CD4-positive, alpha-beta memory T cell (primary cell): ENCODE data around the gene FUOM. TPM values are rescaled to one million over a fixed set of nuclear protein-coding genes. Genes with fewer than 3 reads are reported as not detected.

ENCODE experiments used
- CTCF ChIA-PET: fragments of 350-600 bp; sonication (Branson Sonifier 250); formaldehyde crosslinking; loops from one replicate; lab custom pipeline; 2021; ENCODE audit warnings: inconsistent platforms; ENCODE audit not compliant: partially characterized antibody; lab: Charles Lee
- POLR2A ChIA-PET: fragments of 350-600 bp; sonication (Branson Sonifier 250); formaldehyde crosslinking; loops from one replicate; lab custom pipeline; 2021; ENCODE audit not compliant: partially characterized antibody; lab: Charles Lee
- DNase-seq, 5 donors: peaks; one replicate each; pipeline versions ENCODE4 v3.0.0 to v3.0.0-alpha.2; 2020 to 2022; ENCODE audit warnings: mixed read lengths in 1 of 5
- H3K27ac ChIP-seq: one replicate; pipeline ENCODE4 v1.7.0; 2013; ENCODE audit warnings: low read depth, low read length
- H3K27me3 ChIP-seq: 2 replicates; pipeline ENCODE4 v1.7.0; 2013; ENCODE audit warnings: mild to moderate bottlenecking, low read length, moderate library complexity; ENCODE audit not compliant: insufficient read depth
- H3K36me3 ChIP-seq: 2 replicates; pipeline ENCODE4 v1.7.0; 2013; ENCODE audit warnings: mild to moderate bottlenecking, low read length, moderate library complexity; ENCODE audit not compliant: insufficient read depth
- H3K4me1 ChIP-seq: 2 replicates; pipeline ENCODE4 v1.7.0; 2013; ENCODE audit warnings: mild to moderate bottlenecking, low read length, moderate library complexity; ENCODE audit not compliant: insufficient read depth
- H3K4me3 ChIP-seq, 2 donors: one replicate each; pipeline ENCODE4 v1.7.0; 2013; ENCODE audit warnings: low read length in 2 of 2, mild to moderate bottlenecking in 1 of 2
- H3K9me3 ChIP-seq, 2 donors: one replicate each; pipeline ENCODE4 v1.7.0; 2013; ENCODE audit warnings: low read length in 2 of 2, control low read depth in 1 of 2; ENCODE audit not compliant: control insufficient read depth in 1 of 2
- H3K27ac Mint-ChIP-seq, 7 donors: one replicate each; pipeline ENCODE4 v1.8.0; 2020 to 2021; ENCODE audit warnings: mixed read lengths in 7 of 7, mild to moderate bottlenecking in 6 of 7, inconsistent platforms in 3 of 7, moderate library complexity in 3 of 7
- H3K27me3 Mint-ChIP-seq, 2 donors: one replicate each; pipeline ENCODE4 v1.8.0; 2020 to 2021; ENCODE audit warnings: mixed read lengths in 2 of 2
- H3K36me3 Mint-ChIP-seq, 2 donors: one replicate each; pipeline ENCODE4 v1.8.0; 2020 to 2021; ENCODE audit warnings: mixed read lengths in 2 of 2, inconsistent platforms in 1 of 2, mild to moderate bottlenecking in 1 of 2
- H3K4me1 Mint-ChIP-seq, 4 donors: one replicate each; pipeline ENCODE4 v1.8.0; 2020 to 2021; ENCODE audit warnings: mixed read lengths in 4 of 4, mild to moderate bottlenecking in 1 of 4
- H3K4me3 Mint-ChIP-seq, 8 donors: one replicate each; pipeline ENCODE4 v1.8.0; 2020 to 2021; ENCODE audit warnings: mixed read lengths in 8 of 8, mild to moderate bottlenecking in 7 of 8, moderate library complexity in 6 of 8, inconsistent platforms in 3 of 8
- H3K9me3 Mint-ChIP-seq, 8 donors: one replicate each; pipeline ENCODE4 v1.8.0; 2020 to 2021; ENCODE audit warnings: mixed read lengths in 8 of 8, mild to moderate bottlenecking in 5 of 8, inconsistent platforms in 3 of 8, moderate library complexity in 1 of 8
- intact Hi-C: fragments of 100-400 bp; cut with micrococcal nuclease; formaldehyde crosslinking; loops from one replicate; pipeline ENCODE4 v1.15.1; 2023
- polyA plus RNA-seq, 2 donors: library from polyadenylated mRNA; unstranded; fragments of 300-500 nt; fragmentation: Illumina TruSeq; gene quantifications; one replicate each; pipeline ENCODE4 v1.2.3, GENCODE V29; 2021
- total RNA-seq, 2 experiments: library from RNA; stranded (reverse); gene quantifications; one replicate each; pipeline ENCODE4 v1.2.3, GENCODE V29; 2021

FUOM gene
- total and polyA plus RNA-seq, 4 experiments from 2014 or later = 15.6 to 18.1 (median 16.7) TPM

- Histone ChIP-seq H3K27ac (no peak overlapping the region), H3K9me3 (no peaks in the 10 kb centered on the region), H3K4me1 (peaks cover 8% of the 10 kb centered on the region), H3K4me3 (no peak overlapping the region), H3K36me3 (no peaks in the 10 kb centered on the region), H3K27me3 (peaks cover 2% of the 10 kb centered on the region)
- Mint-ChIP-seq H3K4me3 (no peak overlapping the region), H3K9me3 (no peaks in the 10 kb centered on the region), H3K36me3 (no peaks in the 10 kb centered on the region), H3K4me1 (peaks cover 0 to 4% (median 2%) of the 10 kb centered on the region in 4 donors), H3K27ac (no peak overlapping the region), H3K27me3 (peaks cover 2 to 3% of the 10 kb centered on the region in 2 donors)
- intact Hi-C loops = no loop called here
- DNase-seq = peak in 1 of 5 donors; percentile 11
- POLR2A ChIA-PET = interaction anchor here (1.2 to 1.7 kb wide), 3 partner anchors 10 to 52 kb away, joined by 3 to 5 read pairs (median 4); no protein-coding TSS in a partner anchor
- CTCF ChIA-PET = interaction anchor here (0.6 to 1.5 kb wide), 3 partner anchors 9 to 96 kb away, joined by 3 to 4 read pairs (median 4); no protein-coding TSS in a partner anchor
Measured at GRCh38 chr10:133353988-133354605, 3.7 kb downstream of the FUOM start.

- ChIA-PET POLR2A (interaction anchor here (1.2 to 1.7 kb wide), 3 partner anchors 9 to 52 kb away, joined by 3 to 5 read pairs (median 4); no protein-coding TSS in a partner anchor), CTCF (interaction anchor here (0.6 to 1.5 kb wide), 3 partner anchors 10 to 96 kb away, joined by 3 to 4 read pairs (median 4); no protein-coding TSS in a partner anchor)
- Mint-ChIP-seq H3K27me3 (peaks cover 4 to 6% of the 10 kb centered on the region in 2 donors), H3K9me3 (no peaks in the 10 kb centered on the region), H3K36me3 (no peaks in the 10 kb centered on the region), H3K4me1 (peaks cover 0 to 4% (median 2%) of the 10 kb centered on the region in 4 donors), H3K27ac (no peak overlapping the region), H3K4me3 (no peak overlapping the region)
- H3K36me3 ChIP-seq = no peaks in the 10 kb centered on the region
- H3K9me3 ChIP-seq = no peaks in the 10 kb centered on the region
- H3K4me1 ChIP-seq = peaks cover 8% of the 10 kb centered on the region
- peaks cover 4% of the 10 kb centered on the region for H3K27me3 ChIP-seq
- no peak overlapping the region for H3K4me3 ChIP-seq
- peak in 1 of 5 donors; percentile 32 for DNase-seq
- intact Hi-C loops = no loop called here
- H3K27ac ChIP-seq = no peak overlapping the region
Measured at GRCh38 chr10:133353202-133353959, 4.4 kb downstream of the FUOM start.

- Mint-ChIP-seq H3K4me1 (peaks cover 0 to 4% (median 2%) of the 10 kb centered on the region in 4 donors), H3K9me3 (no peaks in the 10 kb centered on the region), H3K27ac (no peak overlapping the region), H3K36me3 (no peaks in the 10 kb centered on the region), H3K27me3 (peaks cover 4 to 6% of the 10 kb centered on the region in 2 donors), H3K4me3 (no peak overlapping the region)
- H3K9me3 ChIP-seq = no peaks in the 10 kb centered on the region
- H3K36me3 ChIP-seq = no peaks in the 10 kb centered on the region
- peak in 1 of 5 donors; percentile 36 for DNase-seq
- H3K4me3 ChIP-seq = no peak overlapping the region
- H3K27me3 ChIP-seq = peaks cover 4% of the 10 kb centered on the region
- peaks cover 6% of the 10 kb centered on the region for H3K4me1 ChIP-seq
- CTCF ChIA-PET = interaction anchor here (1.1 kb wide), 1 partner anchor 22 kb away, joined by 3 read pairs; no protein-coding TSS in a partner anchor
- no peak overlapping the region for H3K27ac ChIP-seq
- POLR2A ChIA-PET = no interaction called here
- intact Hi-C loops = no loop called here
Measured at GRCh38 chr10:133351408-133352318, 6.2 kb downstream of the FUOM start.

GRCh38 chr10:133350950-133351329, 6.9 kb downstream of the FUOM start:
- no peak overlapping the region for H3K27ac ChIP-seq
- no peak overlapping the region for H3K4me3 ChIP-seq
- POLR2A ChIA-PET = no interaction called here
- H3K4me3 Mint-ChIP-seq = no peak overlapping the region
- peaks cover 4 to 6% of the 10 kb centered on the region in 2 donors for H3K27me3 Mint-ChIP-seq
- intact Hi-C loops = no loop called here
- peak in 1 of 5 donors; percentile 5 for DNase-seq
- CTCF ChIA-PET = interaction anchor here (1.1 kb wide), 1 partner anchor 21 kb away, joined by 3 read pairs; no protein-coding TSS in a partner anchor
- peaks cover 0 to 3% (median under 1%) of the 10 kb centered on the region in 4 donors for H3K4me1 Mint-ChIP-seq
- no peaks in the 10 kb centered on the region for H3K36me3 Mint-ChIP-seq
- H3K9me3 Mint-ChIP-seq = no peaks in the 10 kb centered on the region
- H3K4me1 ChIP-seq = no peaks in the 10 kb centered on the region
- no peak overlapping the region for H3K27ac Mint-ChIP-seq
- H3K27me3 ChIP-seq = peaks cover 4% of the 10 kb centered on the region
- no peaks in the 10 kb centered on the region for H3K36me3 ChIP-seq
- no peaks in the 10 kb centered on the region for H3K9me3 ChIP-seq

DNA sequence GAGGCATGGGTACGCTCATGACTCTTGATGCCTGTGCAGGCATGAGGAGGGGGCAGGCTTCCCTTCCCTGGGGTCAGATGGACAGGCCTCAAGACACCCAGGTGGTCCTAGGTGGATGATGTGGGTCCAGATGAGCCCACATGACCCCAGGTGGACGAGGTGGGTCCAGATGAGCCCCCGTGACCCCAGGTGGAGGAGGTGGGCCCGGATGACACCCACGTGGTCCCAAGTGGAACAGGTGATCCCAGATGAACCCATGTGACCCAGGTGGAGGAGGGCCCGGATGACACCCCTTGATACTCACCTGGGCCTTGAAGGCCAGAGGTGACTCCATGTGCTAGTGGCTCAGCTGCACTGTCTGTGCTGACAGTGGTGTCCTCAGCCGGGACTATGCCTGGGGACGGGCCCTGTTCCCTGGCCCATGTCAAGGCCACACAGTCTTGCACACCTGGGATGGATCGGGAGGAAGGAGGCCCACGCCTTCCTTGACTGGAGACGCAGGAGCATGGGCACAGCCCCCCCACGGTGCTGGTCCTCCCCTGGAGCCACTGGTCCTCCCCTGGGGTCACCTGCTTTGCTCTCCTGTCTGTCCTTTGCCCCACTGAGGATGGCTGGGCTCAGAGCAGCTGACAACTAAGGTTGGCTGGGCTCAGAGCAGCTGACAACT, 7.4 kb downstream of the FUOM start:
- Histone ChIP-seq H3K27me3 (peaks cover 4% of the 10 kb centered on the region), H3K36me3 (no peaks in the 10 kb centered on the region), H3K4me1 (no peaks in the 10 kb centered on the region), H3K27ac (no peak overlapping the region), H3K9me3 (no peaks in the 10 kb centered on the region), H3K4me3 (no peak overlapping the region)
- Mint-ChIP-seq H3K36me3 (no peaks in the 10 kb centered on the region), H3K4me3 (no peak overlapping the region), H3K4me1 (peaks cover 0 to 3% (median under 1%) of the 10 kb centered on the region in 4 donors), H3K27me3 (peaks cover 9 to 11% of the 10 kb centered on the region in 2 donors), H3K9me3 (no peaks in the 10 kb centered on the region), H3K27ac (peak overlapping the region in 1 of 7 donors; percentile 63)
- peak in 1 of 5 donors; percentile 23 for DNase-seq
- ChIA-PET POLR2A (no interaction called here), CTCF (interaction anchor here (1.1 kb wide), 1 partner anchor 21 kb away, joined by 3 read pairs; no protein-coding TSS in a partner anchor)
- intact Hi-C loops = no loop called here

DNA sequence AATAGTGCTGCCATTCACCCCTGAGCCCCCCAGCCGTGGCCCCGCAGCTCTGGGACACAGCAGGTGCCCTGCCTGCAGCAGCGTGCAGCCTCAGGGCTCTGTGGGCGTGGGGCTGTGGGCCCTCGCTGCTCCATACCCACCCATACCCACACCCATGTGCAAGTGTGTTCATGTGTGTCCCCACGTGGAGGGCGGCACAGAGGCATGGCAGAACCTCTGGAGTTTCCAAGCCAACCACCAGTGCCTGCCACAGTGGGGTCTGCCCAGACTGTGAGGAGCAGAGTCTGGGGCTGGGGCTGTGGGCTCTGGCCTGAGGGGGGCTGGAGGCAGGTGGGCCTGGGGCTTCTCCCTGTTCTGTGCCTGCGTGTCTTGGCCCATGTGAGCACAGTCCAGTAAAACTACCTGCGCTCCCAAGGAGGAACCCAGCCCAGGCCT, 8.2 kb downstream of the FUOM start:
- H3K27me3 ChIP-seq = peaks cover 4% of the 10 kb centered on the region
- Mint-ChIP-seq H3K9me3 (no peaks in the 10 kb centered on the region), H3K27me3 (peaks cover 15 to 19% of the 10 kb centered on the region in 2 donors), H3K4me1 (peaks cover 0 to 3% (median under 1%) of the 10 kb centered on the region in 4 donors), H3K27ac (no peak overlapping the region), H3K36me3 (no peaks in the 10 kb centered on the region), H3K4me3 (no peak overlapping the region)
- ChIA-PET CTCF (no interaction called here), POLR2A (no interaction called here)
- H3K9me3 ChIP-seq = no peaks in the 10 kb centered on the region
- no peak overlapping the region for H3K27ac ChIP-seq
- no peaks in the 10 kb centered on the region for H3K36me3 ChIP-seq
- DNase-seq = no peak
- H3K4me1 ChIP-seq = no peaks in the 10 kb centered on the region
- intact Hi-C loops = no loop called here
- no peak overlapping the region for H3K4me3 ChIP-seq
